Adrenal gland (tissue), 5 donors: ENCODE measurements around the gene ASXL1.

Source experiments
- CTCF ChIP-seq, 6 experiments: fragments of 450-650 bp in 4 of 6; fragments of 200-600 bp in 2 of 6; sonication (generic) in 1 of 6; IDR thresholded peaks; 1 replicate in 5 of 6; 2 replicates in 1 of 6; pipeline versions ENCODE4 v1.5.1 to v1.8.0; 2016 to 2021; ENCODE audit warnings: antibody characterized with exemption in 6 of 6, mild to moderate bottlenecking in 2 of 6, moderate library complexity in 1 of 6
- POLR2A ChIP-seq, 2 donors: fragments of 450-650 bp; IDR thresholded peaks; one replicate each; pipeline ENCODE4 v1.6.1; 2017; ENCODE audit warnings: antibody characterized with exemption in 2 of 2, mild to moderate bottlenecking in 2 of 2, moderate library complexity in 1 of 2
- donor health status: DM: no; HTN: no; CAD: no.

- TF ChIP-seq CTCF (IDR thresholded peaks at IDR 0.05), result no peak
- no peak for TF ChIP-seq POLR2A (IDR thresholded peaks at IDR 0.05)
Observed at GRCh38 chr20:32466739-32467505, 108.8 kb downstream of the ASXL1 start.
